Esophagus squamous epithelium (tissue), 4 donors: ENCODE measurements around the gene MBLAC1.

Experiments used
- POLR2A ChIP-seq, 4 donors: fragments of 450-650 bp; IDR thresholded peaks; one replicate each; pipeline ENCODE4 v1.6.1; 2017; ENCODE audit warnings: antibody characterized with exemption in 4 of 4, mild to moderate bottlenecking in 4 of 4, moderate library complexity in 3 of 4
- TF ChIP-seq, protein P1 (sequence below), 6 experiments: fragments of 450-650 bp in 4 of 6; fragments of 200-600 bp in 2 of 6; sonication (generic) in 2 of 6; IDR thresholded peaks; one replicate each; pipeline ENCODE4 v1.5.1; 2016 to 2019; ENCODE audit warnings: antibody characterized with exemption in 6 of 6, mild to moderate bottlenecking in 4 of 6, moderate library complexity in 4 of 6

DNA sequence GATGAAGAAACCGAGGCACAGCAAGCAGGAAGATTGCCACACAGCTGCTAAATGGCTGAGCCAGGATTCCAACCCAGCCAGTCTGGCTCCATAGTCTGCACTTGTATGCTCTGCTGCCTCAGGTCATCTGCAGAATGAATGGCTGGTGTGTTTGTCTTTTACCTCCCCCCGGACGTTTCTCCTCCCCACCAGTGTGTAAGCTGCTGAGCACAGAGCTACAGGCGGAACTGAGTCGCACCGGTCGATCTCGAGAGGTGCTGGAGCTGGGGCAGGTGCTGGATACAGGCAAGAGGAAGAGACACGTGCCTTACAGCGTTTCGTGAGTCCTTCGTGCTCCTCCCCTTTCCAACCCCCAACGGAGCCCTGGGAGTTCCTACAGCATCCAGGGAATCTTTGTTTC is 4.7 kb upstream of the MBLAC1 start:
- TF ChIP-seq, protein P1, sequence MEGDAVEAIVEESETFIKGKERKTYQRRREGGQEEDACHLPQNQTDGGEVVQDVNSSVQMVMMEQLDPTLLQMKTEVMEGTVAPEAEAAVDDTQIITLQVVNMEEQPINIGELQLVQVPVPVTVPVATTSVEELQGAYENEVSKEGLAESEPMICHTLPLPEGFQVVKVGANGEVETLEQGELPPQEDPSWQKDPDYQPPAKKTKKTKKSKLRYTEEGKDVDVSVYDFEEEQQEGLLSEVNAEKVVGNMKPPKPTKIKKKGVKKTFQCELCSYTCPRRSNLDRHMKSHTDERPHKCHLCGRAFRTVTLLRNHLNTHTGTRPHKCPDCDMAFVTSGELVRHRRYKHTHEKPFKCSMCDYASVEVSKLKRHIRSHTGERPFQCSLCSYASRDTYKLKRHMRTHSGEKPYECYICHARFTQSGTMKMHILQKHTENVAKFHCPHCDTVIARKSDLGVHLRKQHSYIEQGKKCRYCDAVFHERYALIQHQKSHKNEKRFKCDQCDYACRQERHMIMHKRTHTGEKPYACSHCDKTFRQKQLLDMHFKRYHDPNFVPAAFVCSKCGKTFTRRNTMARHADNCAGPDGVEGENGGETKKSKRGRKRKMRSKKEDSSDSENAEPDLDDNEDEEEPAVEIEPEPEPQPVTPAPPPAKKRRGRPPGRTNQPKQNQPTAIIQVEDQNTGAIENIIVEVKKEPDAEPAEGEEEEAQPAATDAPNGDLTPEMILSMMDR (IDR thresholded peaks at IDR 0.05): no peak
- no peak for TF ChIP-seq POLR2A (IDR thresholded peaks at IDR 0.05)
